Adrenal gland (tissue), 5 donors: ENCODE measurements around the gene PORCN.

Experiments
- POLR2A ChIP-seq, 2 donors: fragments of 450-650 bp; IDR thresholded peaks; one replicate each; pipeline ENCODE4 v1.6.1; 2017; ENCODE audit warnings: antibody characterized with exemption in 2 of 2, mild to moderate bottlenecking in 2 of 2, moderate library complexity in 1 of 2
- TF ChIP-seq, protein P1 (sequence below), 6 experiments: fragments of 450-650 bp in 4 of 6; fragments of 200-600 bp in 2 of 6; sonication (generic) in 1 of 6; IDR thresholded peaks; 1 replicate in 5 of 6; 2 replicates in 1 of 6; pipeline versions ENCODE4 v1.5.1 to v1.8.0; 2016 to 2021; ENCODE audit warnings: antibody characterized with exemption in 6 of 6, mild to moderate bottlenecking in 2 of 6, moderate library complexity in 1 of 6
- donor health status: DM: no; HTN: no; CAD: no.

- no peak for TF ChIP-seq POLR2A (IDR thresholded peaks at IDR 0.05)
- TF ChIP-seq, protein P1, sequence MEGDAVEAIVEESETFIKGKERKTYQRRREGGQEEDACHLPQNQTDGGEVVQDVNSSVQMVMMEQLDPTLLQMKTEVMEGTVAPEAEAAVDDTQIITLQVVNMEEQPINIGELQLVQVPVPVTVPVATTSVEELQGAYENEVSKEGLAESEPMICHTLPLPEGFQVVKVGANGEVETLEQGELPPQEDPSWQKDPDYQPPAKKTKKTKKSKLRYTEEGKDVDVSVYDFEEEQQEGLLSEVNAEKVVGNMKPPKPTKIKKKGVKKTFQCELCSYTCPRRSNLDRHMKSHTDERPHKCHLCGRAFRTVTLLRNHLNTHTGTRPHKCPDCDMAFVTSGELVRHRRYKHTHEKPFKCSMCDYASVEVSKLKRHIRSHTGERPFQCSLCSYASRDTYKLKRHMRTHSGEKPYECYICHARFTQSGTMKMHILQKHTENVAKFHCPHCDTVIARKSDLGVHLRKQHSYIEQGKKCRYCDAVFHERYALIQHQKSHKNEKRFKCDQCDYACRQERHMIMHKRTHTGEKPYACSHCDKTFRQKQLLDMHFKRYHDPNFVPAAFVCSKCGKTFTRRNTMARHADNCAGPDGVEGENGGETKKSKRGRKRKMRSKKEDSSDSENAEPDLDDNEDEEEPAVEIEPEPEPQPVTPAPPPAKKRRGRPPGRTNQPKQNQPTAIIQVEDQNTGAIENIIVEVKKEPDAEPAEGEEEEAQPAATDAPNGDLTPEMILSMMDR (IDR thresholded peaks at IDR 0.05), result no peak
These were observed 19.5 kb upstream of the PORCN start for GRCh38 chrX:48489296-48489695.
